8988T (cell line): ENCODE data around the gene STARD13.
A peak's percentile ranks its signal among the peaks of the same experiment; 100 is the strongest.

Experiments
- DNase-seq: peaks from one replicate; pipeline ENCODE4 v3.0.0; 2011

The STARD13 gene

GRCh38 chr13:33080972-33081590, 204.5 kb downstream of the STARD13 start:
- no peak for DNase-seq

- no peak for DNase-seq
Measured at GRCh38 chr13:33079960-33080359, 205.6 kb downstream of the STARD13 start.

DNA sequence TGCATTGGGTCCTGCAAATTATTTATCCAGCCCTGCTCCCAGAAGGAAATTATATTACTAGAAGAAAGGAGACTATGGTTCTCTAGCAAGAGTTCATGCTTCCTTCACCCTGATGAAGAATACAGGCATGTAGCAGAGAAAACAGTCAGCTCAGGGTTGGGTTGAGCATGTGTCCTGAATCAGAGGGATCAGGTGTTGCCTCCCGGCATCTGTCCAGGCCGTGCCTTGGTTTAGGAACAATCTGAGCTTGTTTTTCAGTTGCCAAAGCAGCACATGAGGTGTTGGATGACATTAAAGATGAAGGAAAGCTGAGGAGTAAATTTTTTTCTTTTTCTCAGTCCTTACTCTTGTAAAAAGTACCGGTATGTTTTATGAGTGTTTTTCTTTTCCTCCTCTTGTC, 207.3 kb downstream of the STARD13 start:
- no peak for DNase-seq

- DNase-seq: no peak
Measured at GRCh38 chr13:33076001-33076992, 209.3 kb downstream of the STARD13 start.

GRCh38 chr13:33073338-33073737, 212.2 kb downstream of the STARD13 start:
- no peak for DNase-seq

DNA sequence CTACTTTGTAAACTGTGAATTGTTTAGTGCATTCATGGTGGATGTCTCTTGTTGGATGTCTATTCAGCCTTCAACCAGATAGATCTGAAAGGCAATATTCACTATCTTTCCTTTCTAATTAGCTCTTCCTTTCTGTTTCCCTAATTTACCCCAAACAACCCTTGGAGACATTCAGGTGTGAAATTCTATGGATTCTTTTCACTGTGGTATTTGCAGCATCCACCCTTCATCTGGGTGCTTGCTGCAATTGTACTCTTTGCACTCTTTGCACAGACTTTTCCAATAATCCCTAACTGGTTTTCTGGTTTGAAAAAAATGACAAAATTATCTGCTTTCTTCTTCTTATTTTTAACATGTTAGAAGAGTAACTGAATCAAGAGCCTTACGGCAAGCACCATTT, 212.8 kb downstream of the STARD13 start:
- DNase-seq: no peak

- no peak for DNase-seq
Measured at GRCh38 chr13:33072282-33072681, 213.3 kb downstream of the STARD13 start.

DNA sequence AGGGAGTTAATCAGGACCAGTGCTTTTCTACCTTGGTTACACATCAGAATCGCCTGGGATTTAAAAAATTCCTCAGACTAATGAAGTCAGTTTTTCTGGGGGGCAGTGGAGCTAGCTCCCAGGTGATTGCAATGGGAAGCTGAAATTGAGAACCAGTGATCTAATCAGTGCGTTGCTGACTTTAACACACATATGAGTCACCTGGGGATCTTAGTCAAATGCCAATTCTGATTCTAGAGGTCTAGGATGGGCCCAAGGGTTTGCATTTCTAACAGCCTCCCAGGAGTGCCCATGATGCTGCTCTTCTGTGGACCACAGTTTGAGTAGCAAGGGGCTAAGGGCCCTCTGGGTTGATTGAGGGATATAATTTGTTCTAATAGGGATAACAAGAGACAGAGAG, 214.8 kb downstream of the STARD13 start:
- no peak for DNase-seq

GRCh38 chr13:33069365-33069764, 216.2 kb downstream of the STARD13 start:
- no peak for DNase-seq

- DNase-seq: no peak
Measured at GRCh38 chr13:33066329-33066728, 219.2 kb downstream of the STARD13 start.

DNA sequence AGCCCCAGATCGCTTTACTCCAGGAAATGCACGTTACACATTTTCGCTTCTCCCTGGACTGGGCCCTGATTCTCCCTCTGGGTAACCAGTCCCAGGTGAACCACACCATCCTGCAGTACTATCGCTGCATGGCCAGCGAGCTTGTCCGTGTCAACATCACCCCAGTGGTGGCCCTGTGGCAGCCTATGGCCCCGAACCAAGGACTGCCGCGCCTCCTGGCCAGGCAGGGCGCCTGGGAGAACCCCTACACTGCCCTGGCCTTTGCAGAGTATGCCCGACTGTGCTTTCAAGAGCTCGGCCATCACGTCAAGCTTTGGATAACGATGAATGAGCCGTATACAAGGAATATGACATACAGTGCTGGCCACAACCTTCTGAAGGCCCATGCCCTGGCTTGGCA, 224.7 kb downstream of the STARD13 start:
- no peak for DNase-seq

DNA sequence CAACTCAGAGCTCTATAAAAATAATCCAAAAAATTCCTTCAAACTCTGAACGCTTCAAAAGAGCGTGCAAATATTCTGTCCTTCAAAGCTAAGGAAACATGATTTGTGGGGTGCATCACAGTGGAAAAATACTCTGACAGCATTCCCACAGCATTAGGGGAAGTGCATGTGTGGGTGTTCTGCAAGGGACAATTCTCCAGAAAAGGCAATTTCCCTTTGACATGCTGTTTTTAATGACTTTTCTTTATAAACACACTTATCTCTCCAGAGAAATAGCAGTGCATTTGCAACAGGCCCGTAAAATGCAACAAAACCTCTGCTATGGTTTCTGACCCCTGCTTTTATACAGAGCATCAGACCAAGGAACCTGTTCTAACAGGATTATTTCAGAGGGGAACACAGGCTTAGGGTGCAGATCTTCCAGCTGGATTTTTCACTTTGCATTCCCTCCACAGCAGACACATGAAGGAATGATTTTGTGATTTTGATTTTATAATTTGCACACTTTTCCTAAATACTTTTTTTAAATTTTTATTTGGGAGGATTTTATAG, 226.7 kb downstream of the STARD13 start:
- no peak for DNase-seq

GRCh38 chr13:33057019-33057780, 228.4 kb downstream of the STARD13 start:
- DNase-seq: peak; percentile 31

DNA sequence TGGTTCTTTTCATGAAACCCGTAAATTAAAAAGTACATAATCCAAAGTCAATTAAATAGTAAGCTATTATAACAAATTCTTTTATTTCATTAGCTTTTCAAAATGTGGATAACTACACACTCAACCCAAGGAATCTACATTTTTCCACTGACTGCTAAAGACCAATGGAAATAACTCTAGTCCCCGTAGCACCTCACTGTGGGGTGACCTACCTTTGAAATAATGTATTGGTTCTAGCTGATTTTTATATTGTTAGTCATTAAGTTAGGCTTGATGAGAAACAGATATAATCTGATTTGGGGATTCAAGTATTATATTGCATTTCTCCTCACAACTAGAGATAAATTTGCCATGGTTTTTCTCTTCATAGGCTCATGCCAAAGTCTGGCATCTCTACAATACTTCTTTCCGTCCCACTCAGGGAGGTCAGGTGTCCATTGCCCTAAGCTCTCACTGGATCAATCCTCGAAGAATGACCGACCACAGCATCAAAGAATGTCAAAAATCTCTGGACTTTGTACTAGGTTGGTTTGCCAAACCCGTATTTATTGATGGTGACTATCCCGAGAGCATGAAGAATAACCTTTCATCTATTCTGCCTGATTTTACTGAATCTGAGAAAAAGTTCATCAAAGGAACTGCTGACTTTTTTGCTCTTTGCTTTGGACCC, 232.0 kb downstream of the STARD13 start:
- DNase-seq: no peak
